IMR-90 (cell line): ENCODE data around the gene MBOAT1. TPM values are rescaled to one million over a fixed set of nuclear protein-coding genes. Genes with fewer than 3 reads are reported as not detected.

Source experiments
- ATAC-seq: fragments of 200-7000 bp; cut with Tn5 transposase; 2 replicates; pipeline ENCODE4 v1.9.1; 2020; ENCODE audit warnings: low read depth, mild to moderate bottlenecking, moderate library complexity
- BruUV-seq: library from RNA; stranded (reverse); fragments of 400-500 nt; replicated peaks from 2 replicates; lab custom pipeline; 2021; lab: Mats Ljungman, UMichigan
- CTCF ChIA-PET: fragments of 300-600 bp; formaldehyde crosslinking; extraction: SDS; loops from one replicate; lab custom pipeline; 2021; ENCODE audit warnings: antibody characterized with exemption; lab: Yijun Ruan, JAX
- POLR2A ChIA-PET: fragments of 300-600 bp; sonication (Branson Sonifier 250); formaldehyde crosslinking; loops from one replicate; lab custom pipeline; 2022; ENCODE audit warnings: antibody characterized with exemption; ENCODE audit not compliant: unreplicated experiment; lab: Charles Lee
- DNase-seq: peaks from one replicate; pipeline ENCODE4 v3.0.0; 2013
- H2AFZ ChIP-seq: replicated peaks from 2 replicates; pipeline ENCODE3; 2013; ENCODE audit warnings: low read length, mild to moderate bottlenecking; ENCODE audit not compliant: poor library complexity
- H2AK5ac ChIP-seq: 2 replicates; pipeline ENCODE4 v1.6.1; 2013; ENCODE audit warnings: low read depth, low read length, inconsistent platforms
- H2AK9ac ChIP-seq: replicated peaks from 2 replicates; pipeline ENCODE3; 2013; ENCODE audit warnings: mild to moderate bottlenecking, low read depth, low read length, moderate library complexity; ENCODE audit not compliant: poor library complexity
- H2BK120ac ChIP-seq: 2 replicates; pipeline ENCODE4 v1.6.1; 2013; ENCODE audit warnings: low read depth, low read length, inconsistent platforms
- H2BK15ac ChIP-seq: 3 replicates; pipeline ENCODE4 v1.6.1; 2013; ENCODE audit warnings: low read depth, low read length, inconsistent platforms
- H2BK20ac ChIP-seq: 2 replicates; pipeline ENCODE4 v1.6.1; 2013; ENCODE audit warnings: low read depth, mild to moderate bottlenecking, inconsistent platforms, low read length, moderate library complexity
- H2BK5ac ChIP-seq: 2 replicates; pipeline ENCODE4 v1.6.1; 2013; ENCODE audit warnings: mild to moderate bottlenecking, low read depth, low read length, inconsistent platforms; ENCODE audit not compliant: poor library complexity, severe bottlenecking
- H3K14ac ChIP-seq: replicated peaks from 2 replicates; pipeline ENCODE4 v1.6.1; 2013; ENCODE audit warnings: low read depth, low read length, inconsistent platforms
- H3K18ac ChIP-seq: 2 replicates; pipeline ENCODE4 v1.6.1; 2013; ENCODE audit warnings: low read depth, low read length, control low read depth
- H3K23ac ChIP-seq: 2 replicates; pipeline ENCODE4 v1.6.1; 2013; ENCODE audit warnings: low read depth, low read length, inconsistent platforms
- H3K27ac ChIP-seq: 2 replicates; pipeline ENCODE4 v1.5.1; 2013; ENCODE audit warnings: mild to moderate bottlenecking, control low read depth, low read length; ENCODE audit not compliant: insufficient read depth
- H3K27me3 ChIP-seq: 2 replicates; pipeline ENCODE4 v1.6.1; 2013; ENCODE audit warnings: low read length; ENCODE audit not compliant: control insufficient read depth, insufficient read depth
- H3K36me3 ChIP-seq: 2 replicates; pipeline ENCODE4 v1.6.1; 2013; ENCODE audit warnings: low read length, mixed read lengths; ENCODE audit not compliant: control insufficient read depth, insufficient read depth
- H3K4ac ChIP-seq: 2 replicates; pipeline ENCODE4 v1.6.1; 2013; ENCODE audit warnings: low read depth, low read length, inconsistent platforms
- H3K4me1 ChIP-seq: 2 replicates; pipeline ENCODE4 v1.6.1; 2013; ENCODE audit warnings: low read length, mixed read lengths; ENCODE audit not compliant: control insufficient read depth, insufficient read depth
- H3K4me2 ChIP-seq: 2 replicates; pipeline ENCODE4 v1.6.1; 2013; ENCODE audit warnings: low read depth, mild to moderate bottlenecking, control low read depth, low read length, moderate library complexity
- H3K4me3 ChIP-seq: 2 replicates; pipeline ENCODE4 v1.5.1; 2013; ENCODE audit warnings: low read depth, mild to moderate bottlenecking, control low read depth, low read length, moderate library complexity; ENCODE audit not compliant: insufficient read depth
- H3K56ac ChIP-seq: 2 replicates; pipeline ENCODE4 v1.6.1; 2013; ENCODE audit warnings: low read length, inconsistent platforms; ENCODE audit not compliant: insufficient read depth; ENCODE audit errors: extremely low read depth
- H3K79me1 ChIP-seq, 2 experiments: 2 replicates each; pipeline ENCODE4 v1.6.1; 2013; ENCODE audit warnings: low read length in 2 of 2, inconsistent platforms in 1 of 2, low read depth in 1 of 2
- H3K9ac ChIP-seq: 2 replicates; pipeline ENCODE4 v1.6.1; 2013; ENCODE audit warnings: low read depth, low read length, control low read depth
- H3K9me1 ChIP-seq: 2 replicates; pipeline ENCODE4 v1.6.1; 2013; ENCODE audit warnings: low read length, inconsistent platforms; ENCODE audit not compliant: insufficient read depth
- H3K9me3 ChIP-seq: 2 replicates; pipeline ENCODE4 v1.6.1; 2013; ENCODE audit warnings: low read length; ENCODE audit not compliant: control insufficient read depth, insufficient read depth
- H4K20me1 ChIP-seq: 2 replicates; pipeline ENCODE4 v1.6.1; 2013; ENCODE audit warnings: low read length, inconsistent platforms; ENCODE audit not compliant: insufficient read depth
- H4K5ac ChIP-seq: 2 replicates; pipeline ENCODE4 v1.6.1; 2013; ENCODE audit warnings: mild to moderate bottlenecking, low read depth, low read length, control low read depth
- H4K8ac ChIP-seq, 2 experiments: 2 replicates each; pipeline ENCODE4 v1.6.1; 2013; ENCODE audit warnings: low read depth in 2 of 2, low read length in 2 of 2, control low read depth in 1 of 2, inconsistent platforms in 1 of 2
- H4K91ac ChIP-seq: 2 replicates; pipeline ENCODE4 v1.6.1; 2013; ENCODE audit warnings: low read depth, low read length, inconsistent platforms; ENCODE audit not compliant: insufficient read depth
- BHLHE40 ChIP-seq: fragments of 150-350 bp; IDR thresholded peaks from 2 replicates; pipeline ENCODE4 v1.6.1; 2016; ENCODE audit warnings: mild to moderate bottlenecking, low read depth, low read length
- CEBPB ChIP-seq: IDR thresholded peaks from 2 replicates; pipeline ENCODE4 v1.6.1; 2012; ENCODE audit warnings: low read depth, low read length, improper control_type of control experiment
- CHD1 ChIP-seq: IDR thresholded peaks from 2 replicates; pipeline ENCODE4 v1.6.1; 2012; ENCODE audit warnings: low read depth, low read length, improper control_type of control experiment
- FOS ChIP-seq: fragments of 150-350 bp; IDR thresholded peaks from 2 replicates; pipeline ENCODE4 v1.6.1; 2016; ENCODE audit warnings: low read depth, low read length
- MAFK ChIP-seq: IDR thresholded peaks from 2 replicates; pipeline ENCODE4 v1.6.1; 2012; ENCODE audit warnings: low read depth, low read length, improper control_type of control experiment
- MAZ ChIP-seq: IDR thresholded peaks from 2 replicates; pipeline ENCODE4 v1.6.1; 2012; ENCODE audit warnings: low read depth, mild to moderate bottlenecking, low read length, improper control_type of control experiment, moderate library complexity, borderline replicate concordance
- MXI1 ChIP-seq: IDR thresholded peaks from 2 replicates; pipeline ENCODE4 v1.6.1; 2012; ENCODE audit warnings: low read depth, mild to moderate bottlenecking, low read length, moderate library complexity, borderline replicate concordance
- NFE2L2 ChIP-seq: fragments of 150-350 bp; IDR thresholded peaks from 2 replicates; pipeline ENCODE4 v1.6.1; 2016; ENCODE audit warnings: low read depth, mild to moderate bottlenecking, low read length
- POLR2A ChIP-seq: IDR thresholded peaks from 2 replicates; pipeline ENCODE4 v1.6.1; 2012; ENCODE audit warnings: mild to moderate bottlenecking, low read depth, low read length
- RAD21 ChIP-seq: IDR thresholded peaks from 2 replicates; pipeline ENCODE4 v1.6.1; 2012; ENCODE audit warnings: low read length, improper control_type of control experiment
- RCOR1 ChIP-seq: IDR thresholded peaks from 2 replicates; pipeline ENCODE4 v1.6.1; 2012; ENCODE audit warnings: mild to moderate bottlenecking, low read length, improper control_type of control experiment; ENCODE audit not compliant: insufficient replicate concordance
- RFX5 ChIP-seq: IDR thresholded peaks from 2 replicates; pipeline ENCODE4 v1.8.0; 2012; ENCODE audit warnings: low read depth, mild to moderate bottlenecking, low read length, moderate library complexity
- SMC3 ChIP-seq: fragments of 150-350 bp; IDR thresholded peaks from 2 replicates; pipeline ENCODE4 v1.6.1; 2016; ENCODE audit warnings: low read depth, mild to moderate bottlenecking, antibody characterized with exemption, low read length, moderate library complexity
- USF2 ChIP-seq: fragments of 150-350 bp; IDR thresholded peaks from 2 replicates; pipeline ENCODE4 v1.6.1; 2017; ENCODE audit warnings: mild to moderate bottlenecking, antibody characterized with exemption, low read length, low read depth
- WGBS, 2 experiments: methylation state at CpG; one replicate each; pipeline versions ENCODE4 v1.1.5 to v1.1.7; 2013; ENCODE audit warnings: missing lambda C conversion rate in 2 of 2; ENCODE audit not compliant: insufficient read length in 1 of 2; ENCODE audit errors: extremely low coverage in 2 of 2; 5-methylcytosine and 5-hydroxymethylcytosine counted together
- dilution Hi-C: fragments of 300-500 bp; cut with HindIII; formaldehyde crosslinking; loops from one replicate; pipeline ENCODE4 v1.14.3; 2018; ENCODE audit warnings: low sequenced_read_pairs; ENCODE audit not compliant: unreplicated experiment
- in situ Hi-C: fragments of 300-500 bp; cut with MboI; formaldehyde crosslinking; loops from 3 replicates; pipeline ENCODE4 v1.14.3; 2019; ENCODE audit warnings: low sequenced_read_pairs, inconsistent platforms, mixed read lengths
- intact Hi-C: fragments of 100-400 bp; cut with micrococcal nuclease; formaldehyde crosslinking; loops from 2 replicates; pipeline ENCODE4 v1.10.0; 2022
- polyA plus RNA-seq, 3 experiments: library from polyadenylated mRNA; depleted of rRNA; stranded (reverse); fragments of >200 nt; gene quantifications; 2 replicates each; pipeline ENCODE4 v1.2.3, GENCODE V29; 2012; ENCODE audit warnings: low replicate concordance in 1 of 3
- total RNA-seq: library from RNA; depleted of rRNA; stranded (reverse); fragments of >200 nt; gene quantifications from 2 replicates; pipeline ENCODE4 v1.2.3, GENCODE V29; 2012
- TF ChIP-seq, protein P1 (sequence below): fragments of 150-350 bp; IDR thresholded peaks from 2 replicates; pipeline ENCODE4 v1.6.1; 2016; ENCODE audit warnings: low read depth, mild to moderate bottlenecking, low read length, moderate library complexity, borderline replicate concordance
- TF ChIP-seq, protein P2 (sequence below): conservative IDR thresholded peaks from 2 replicates; pipeline ENCODE4 v1.5.1; 2012; ENCODE audit warnings: mild to moderate bottlenecking, low read depth, low read length, improper control_type of control experiment

The MBOAT1 gene
- total and polyA plus RNA-seq, 2 of the 4 experiments (the other 2 are of a cell fraction): 1.6 to 4.7 TPM

DNA sequence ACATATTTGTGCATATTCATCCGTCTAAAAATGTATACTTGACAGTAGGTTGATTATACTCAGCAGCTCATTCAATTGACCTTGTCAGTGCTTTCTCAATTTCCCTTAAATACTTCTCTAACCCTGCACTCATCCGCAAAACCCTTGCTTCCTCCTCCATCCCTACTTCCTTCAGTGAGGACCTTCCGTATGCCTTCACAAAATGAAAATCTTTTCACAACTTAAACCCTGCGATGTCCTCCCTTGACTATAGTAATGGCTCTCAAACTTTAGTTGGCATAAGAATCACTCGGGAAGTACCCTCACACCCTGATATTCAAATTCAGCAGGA lies 5.2 kb downstream of the MBOAT1 start:
- H3K9me3 ChIP-seq: no peaks in the 10 kb centered on the region
- H3K9me1 ChIP-seq: peaks cover 11% of the 10 kb centered on the region
- H2AK5ac ChIP-seq: no peak overlapping the region
- H3K18ac ChIP-seq: no peak overlapping the region
- H3K14ac ChIP-seq: no peak overlapping the region
- dilution Hi-C loops (no loop called here), in situ Hi-C loops (no loop called here), intact Hi-C loops (no loop called here)
- DNase-seq: no peak
- H4K91ac ChIP-seq: no peak overlapping the region
- 100% methylated on average over 3 of the region's 5 CpGs; no CpG with 5 or more reads in 1 of the 2 experiments for WGBS, 2 experiments
- BruUV-seq: no TSS peak
- no peak overlapping the region for H3K4me3 ChIP-seq
- no peak overlapping the region for H3K9ac ChIP-seq
- no peak for ATAC-seq
- POLR2A ChIA-PET: no interaction called here
- TF ChIP-seq, protein P1, sequence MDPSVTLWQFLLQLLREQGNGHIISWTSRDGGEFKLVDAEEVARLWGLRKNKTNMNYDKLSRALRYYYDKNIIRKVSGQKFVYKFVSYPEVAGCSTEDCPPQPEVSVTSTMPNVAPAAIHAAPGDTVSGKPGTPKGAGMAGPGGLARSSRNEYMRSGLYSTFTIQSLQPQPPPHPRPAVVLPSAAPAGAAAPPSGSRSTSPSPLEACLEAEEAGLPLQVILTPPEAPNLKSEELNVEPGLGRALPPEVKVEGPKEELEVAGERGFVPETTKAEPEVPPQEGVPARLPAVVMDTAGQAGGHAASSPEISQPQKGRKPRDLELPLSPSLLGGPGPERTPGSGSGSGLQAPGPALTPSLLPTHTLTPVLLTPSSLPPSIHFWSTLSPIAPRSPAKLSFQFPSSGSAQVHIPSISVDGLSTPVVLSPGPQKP: no peak
- no peak for TF ChIP-seq CHD1
- TF ChIP-seq CEBPB: no peak
- no peak for TF ChIP-seq MAFK
- TF ChIP-seq NFE2L2: no peak
- TF ChIP-seq RFX5: no peak
- no peak for TF ChIP-seq BHLHE40
- TF ChIP-seq RAD21: no peak
- no peak for TF ChIP-seq RCOR1
- TF ChIP-seq SMC3: no peak
- no peak for TF ChIP-seq MAZ
- TF ChIP-seq, protein P2, sequence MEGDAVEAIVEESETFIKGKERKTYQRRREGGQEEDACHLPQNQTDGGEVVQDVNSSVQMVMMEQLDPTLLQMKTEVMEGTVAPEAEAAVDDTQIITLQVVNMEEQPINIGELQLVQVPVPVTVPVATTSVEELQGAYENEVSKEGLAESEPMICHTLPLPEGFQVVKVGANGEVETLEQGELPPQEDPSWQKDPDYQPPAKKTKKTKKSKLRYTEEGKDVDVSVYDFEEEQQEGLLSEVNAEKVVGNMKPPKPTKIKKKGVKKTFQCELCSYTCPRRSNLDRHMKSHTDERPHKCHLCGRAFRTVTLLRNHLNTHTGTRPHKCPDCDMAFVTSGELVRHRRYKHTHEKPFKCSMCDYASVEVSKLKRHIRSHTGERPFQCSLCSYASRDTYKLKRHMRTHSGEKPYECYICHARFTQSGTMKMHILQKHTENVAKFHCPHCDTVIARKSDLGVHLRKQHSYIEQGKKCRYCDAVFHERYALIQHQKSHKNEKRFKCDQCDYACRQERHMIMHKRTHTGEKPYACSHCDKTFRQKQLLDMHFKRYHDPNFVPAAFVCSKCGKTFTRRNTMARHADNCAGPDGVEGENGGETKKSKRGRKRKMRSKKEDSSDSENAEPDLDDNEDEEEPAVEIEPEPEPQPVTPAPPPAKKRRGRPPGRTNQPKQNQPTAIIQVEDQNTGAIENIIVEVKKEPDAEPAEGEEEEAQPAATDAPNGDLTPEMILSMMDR: no peak
- TF ChIP-seq POLR2A: no peak
- TF ChIP-seq USF2: no peak
- no peak for TF ChIP-seq MXI1
- TF ChIP-seq FOS: no peak
- H3K36me3 ChIP-seq: no peaks in the 10 kb centered on the region
- peaks cover 18 to 47% of the 10 kb centered on the region in 2 experiments for H3K79me1 ChIP-seq
- H4K20me1 ChIP-seq: no peaks in the 10 kb centered on the region
- H3K23ac ChIP-seq: peak overlapping the region; percentile 44; the same call in 1 of the 2 replicates
- H3K56ac ChIP-seq: no peak overlapping the region
- H3K4ac ChIP-seq: no peak overlapping the region
- no peak overlapping the region for H2BK15ac ChIP-seq
- H4K8ac ChIP-seq: no peak overlapping the region
- no peak overlapping the region for H3K27ac ChIP-seq
- no peak overlapping the region for H2BK120ac ChIP-seq
- no peak overlapping the region for H2AFZ ChIP-seq
- H3K4me1 ChIP-seq: peaks cover 5% of the 10 kb centered on the region; the same call in 1 of the 2 replicates
- no peak overlapping the region for H4K5ac ChIP-seq
- H3K4me2 ChIP-seq: no peak overlapping the region
- no peak overlapping the region for H2AK9ac ChIP-seq
- no peaks in the 10 kb centered on the region for H3K27me3 ChIP-seq
- no peak overlapping the region for H2BK5ac ChIP-seq
- H2BK20ac ChIP-seq: no peak overlapping the region
- CTCF ChIA-PET: no interaction called here
